GM19438 (cell line): ENCODE data around the gene ANKH.
"Not testable (repeated sequence)": the region's sequence is repeated elsewhere in the genome, so short reads cannot be mapped to it uniquely, and the experiment has no call there.

Source experiments
- ATAC-seq: cut with Tn5 transposase; IDR thresholded peaks from one replicate; pipeline ENCODE4 v1.9.1; 2021; ENCODE audit warnings: low read depth; ENCODE audit not compliant: unreplicated experiment

The ANKH gene

DNA sequence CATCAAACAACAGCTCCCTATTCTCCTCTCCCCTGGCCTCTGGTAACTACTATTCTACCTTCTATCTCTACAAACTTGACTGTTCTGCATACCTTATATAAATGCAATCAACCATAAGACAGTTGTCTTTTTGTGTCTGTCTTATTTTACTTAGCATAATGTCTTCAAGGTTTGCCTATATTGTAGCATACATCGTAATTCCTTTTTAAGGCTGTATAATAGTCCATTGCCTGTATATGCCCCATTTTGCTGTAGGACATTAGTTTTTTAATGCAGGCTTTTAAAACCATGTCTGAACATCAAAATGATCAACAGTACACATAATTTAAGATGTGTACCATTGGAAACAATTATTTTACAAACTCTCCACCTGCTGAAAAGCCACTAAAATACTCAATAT is 12.4 kb downstream of the ANKH start:
- ATAC-seq: no peak

DNA sequence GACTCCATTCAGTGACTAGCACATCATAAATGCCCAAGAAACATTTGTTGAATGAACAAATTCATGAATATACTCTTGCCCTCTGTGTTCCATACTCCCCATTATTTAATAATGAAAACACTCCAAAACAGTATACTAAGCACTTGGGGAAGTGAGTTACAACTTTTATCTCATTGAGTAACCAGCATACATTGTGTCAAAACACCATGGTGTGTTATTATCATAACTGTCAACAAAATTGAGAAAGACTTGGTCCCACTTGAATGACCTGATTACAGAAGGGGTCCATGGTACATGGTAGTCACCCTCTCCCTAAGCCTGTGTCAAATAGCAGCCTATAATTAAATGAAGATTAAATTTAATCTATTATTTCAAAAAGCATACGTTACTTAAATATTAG is 16.2 kb downstream of the ANKH start:
- no peak for ATAC-seq

DNA sequence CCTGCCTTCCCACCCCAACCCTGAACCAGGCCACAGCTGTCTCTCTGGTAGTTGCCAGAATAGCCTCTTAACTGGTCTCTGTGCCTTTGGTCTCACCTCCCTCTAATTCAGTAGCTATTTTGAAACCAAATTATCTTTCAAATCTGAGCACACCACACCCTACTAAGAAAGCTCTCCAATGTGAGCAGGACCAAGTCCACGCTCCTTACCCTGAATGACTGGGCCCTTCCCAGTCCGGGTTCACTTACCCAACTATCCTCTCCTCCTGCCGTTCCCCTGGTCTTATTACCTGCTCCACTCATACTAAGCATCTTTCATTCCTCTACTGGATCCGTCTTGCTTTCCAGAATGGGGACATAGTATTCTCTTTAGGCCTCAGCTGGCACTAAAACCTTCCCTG is 16.8 kb downstream of the ANKH start:
- ATAC-seq: no peak

DNA sequence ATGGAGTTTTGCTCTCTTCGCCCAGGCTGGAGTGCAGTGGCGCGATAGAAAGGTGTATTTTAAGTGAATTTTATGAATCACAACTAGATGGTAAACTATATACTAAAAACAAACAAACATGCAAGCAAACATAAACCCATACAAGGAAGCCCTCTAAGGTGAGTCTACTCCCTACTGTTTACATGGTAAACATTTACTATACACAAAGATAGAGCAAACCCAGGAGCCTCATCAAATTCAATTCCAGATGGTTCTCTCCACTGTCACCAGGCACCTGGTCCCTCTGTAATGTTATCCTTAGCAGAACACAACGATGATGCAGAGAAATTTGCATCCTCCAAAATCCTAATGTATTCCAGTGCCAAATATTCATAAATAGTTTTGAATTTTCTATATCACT is 17.9 kb downstream of the ANKH start:
- ATAC-seq: no peak

DNA sequence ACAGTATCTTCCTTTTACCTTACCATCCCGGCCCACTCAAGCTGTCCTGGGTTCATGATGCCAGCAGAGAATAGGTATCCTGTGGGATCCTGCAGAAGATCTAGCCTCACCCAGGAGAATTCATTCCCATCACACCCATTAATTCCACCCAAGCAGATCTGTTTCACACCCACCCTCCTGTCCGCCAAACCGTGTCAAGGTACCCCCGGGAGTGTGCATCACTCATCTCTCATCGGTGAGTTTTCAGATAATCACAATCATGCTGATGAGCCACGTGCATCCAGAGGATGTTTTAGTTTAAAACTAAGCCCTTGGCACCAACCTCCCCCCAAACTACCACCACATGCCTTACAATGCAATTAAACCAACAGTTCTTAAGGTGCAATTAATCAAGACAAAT is 18.8 kb downstream of the ANKH start:
- ATAC-seq: no peak

DNA sequence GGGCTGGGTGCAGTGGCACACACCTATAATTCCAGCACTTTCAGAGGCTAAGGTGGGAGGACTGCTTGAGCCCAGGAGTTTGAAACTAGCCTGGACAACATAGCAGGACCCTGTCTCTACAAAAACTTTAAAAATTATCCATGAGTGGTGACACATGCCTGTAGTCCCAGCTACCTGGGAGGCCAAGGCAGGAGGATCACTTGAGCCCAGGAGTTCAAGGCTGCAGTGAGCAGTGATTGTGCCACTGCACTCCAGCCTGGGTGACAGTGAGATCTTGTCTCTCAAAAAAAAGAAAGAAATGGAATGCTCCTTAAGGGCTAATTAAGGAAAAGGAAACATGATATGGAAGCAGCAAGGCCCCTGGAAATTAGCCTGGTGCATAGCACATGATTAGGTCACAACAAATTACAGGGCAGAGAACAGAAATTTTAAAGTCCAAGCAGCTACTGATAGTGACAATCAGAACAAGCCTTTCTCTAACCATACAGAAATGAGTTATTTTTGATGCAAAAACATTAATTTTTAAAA is 19.5 kb downstream of the ANKH start:
- ATAC-seq: no peak

DNA sequence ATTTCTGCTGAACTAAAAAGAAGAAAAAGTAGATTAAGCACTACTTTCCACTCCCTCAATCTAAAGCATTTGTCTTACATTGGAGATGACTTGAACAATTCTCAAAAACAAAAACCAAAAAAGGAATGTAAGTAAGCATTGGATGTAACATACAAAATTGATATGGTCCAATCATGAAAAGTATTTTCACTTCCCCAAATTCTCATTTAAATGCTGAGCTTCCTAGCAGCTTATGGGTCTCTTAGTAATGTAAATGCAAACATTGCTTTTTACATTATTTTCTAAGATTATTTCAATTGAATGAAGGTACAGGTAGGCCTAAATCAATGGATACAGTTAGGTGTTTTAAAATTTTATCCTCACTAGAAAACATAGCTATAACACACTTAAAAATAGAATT is 20.0 kb downstream of the ANKH start:
- no peak for ATAC-seq

DNA sequence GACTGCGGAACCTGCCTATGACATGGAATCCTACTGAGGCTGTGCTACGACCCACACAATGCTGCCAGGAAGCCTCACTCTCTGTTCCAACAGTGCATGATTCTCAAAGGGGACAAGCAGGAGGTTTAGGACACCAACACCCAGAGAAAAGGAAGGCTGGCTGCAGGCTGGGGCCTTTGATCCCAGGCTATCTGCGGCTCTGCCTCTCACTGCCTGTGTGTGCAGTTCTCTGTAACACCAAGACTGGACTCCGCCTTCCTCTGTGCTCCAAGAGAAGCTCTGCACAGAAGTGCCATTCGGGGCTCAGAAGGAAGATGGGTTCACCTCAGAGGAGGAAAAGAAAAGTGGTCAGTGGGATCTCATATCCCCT is 20.5 kb downstream of the ANKH start:
- no peak for ATAC-seq

DNA sequence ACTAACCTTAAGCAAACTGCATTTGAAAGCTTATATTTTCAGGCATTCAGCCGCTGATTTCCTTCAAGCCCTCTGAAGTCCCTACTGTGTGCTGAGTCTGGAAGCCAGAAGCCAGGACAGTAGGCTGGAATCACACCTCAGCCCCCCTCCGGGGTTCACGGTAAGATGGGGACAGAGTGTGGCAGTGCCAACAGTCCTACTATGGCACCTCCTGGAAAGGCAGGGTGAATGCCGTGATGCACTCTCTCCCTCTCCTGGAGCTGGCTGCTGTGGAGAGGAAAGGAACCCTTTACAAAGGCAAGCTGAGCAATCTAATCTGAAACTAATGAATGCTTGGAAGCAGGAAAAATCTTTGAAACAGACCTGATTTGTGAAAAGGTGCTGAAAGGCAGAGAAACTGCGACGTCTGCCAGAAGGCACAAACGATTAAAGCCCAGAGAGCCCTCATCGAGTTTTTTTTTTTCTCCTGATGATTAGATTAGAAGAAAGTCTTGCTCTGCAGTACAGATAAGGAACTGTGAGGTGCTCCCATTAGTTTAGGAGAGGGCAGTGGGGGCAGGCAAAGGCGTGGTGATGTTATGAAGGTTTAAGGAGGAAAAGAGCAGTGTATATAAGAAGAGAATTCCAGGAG is 21.0 kb downstream of the ANKH start:
- no peak for ATAC-seq

DNA sequence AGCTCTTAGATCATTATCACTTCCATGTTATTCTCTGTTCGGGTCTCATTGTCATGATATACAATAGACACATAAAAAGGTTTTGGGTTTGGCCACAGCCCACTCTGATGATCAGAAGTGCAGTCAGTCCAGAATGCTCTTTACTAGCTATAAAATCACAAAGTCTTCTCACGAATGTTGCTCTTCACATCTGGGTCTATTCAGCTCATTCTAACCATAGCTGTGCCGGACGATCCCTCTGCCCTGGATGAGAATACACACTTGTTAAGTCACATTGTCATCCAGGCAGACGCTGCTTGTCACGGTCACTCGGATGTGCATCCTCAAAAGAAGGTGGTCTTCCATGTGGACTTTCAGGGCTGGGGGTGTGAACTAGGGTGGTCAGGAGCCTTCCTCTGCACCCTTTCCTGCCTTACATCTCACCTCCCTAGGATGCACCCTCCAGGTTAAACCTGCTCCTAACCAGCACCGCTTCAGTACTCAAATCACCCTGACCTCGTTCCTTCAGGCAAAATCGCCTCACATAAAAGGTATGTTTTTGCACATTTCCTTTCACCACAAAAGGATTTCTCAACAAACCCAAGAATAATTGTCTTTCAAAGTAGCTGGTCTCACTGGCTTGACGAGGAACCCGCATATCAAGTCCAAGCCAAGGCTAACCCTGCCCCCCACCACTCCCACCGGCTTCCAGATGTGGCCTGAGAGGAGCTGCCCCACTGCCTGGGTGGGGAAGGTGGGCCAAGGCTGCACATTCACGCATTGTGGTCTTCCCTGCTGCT is 21.9 kb downstream of the ANKH start:
- no peak for ATAC-seq

DNA sequence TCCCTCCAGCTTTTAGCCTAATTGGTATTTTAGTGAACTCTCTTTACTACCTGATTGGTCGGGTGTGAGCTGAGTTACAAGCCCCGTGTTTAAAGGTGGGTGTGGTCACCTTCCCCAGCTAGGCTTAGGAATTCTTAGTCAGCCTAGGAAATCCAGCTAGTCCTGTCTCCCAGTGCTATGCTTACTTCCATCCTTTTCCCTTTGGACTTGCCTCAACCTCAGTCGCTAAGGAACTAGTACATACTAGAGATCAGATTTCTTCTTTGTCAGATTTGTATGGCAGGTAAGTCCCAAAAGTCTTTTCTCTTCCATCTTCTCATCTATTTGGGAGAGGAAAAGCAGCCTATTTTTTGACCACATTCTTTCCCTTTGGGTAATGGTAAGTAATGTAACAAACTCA is 22.6 kb downstream of the ANKH start:
- not testable (repeated sequence) for ATAC-seq

DNA sequence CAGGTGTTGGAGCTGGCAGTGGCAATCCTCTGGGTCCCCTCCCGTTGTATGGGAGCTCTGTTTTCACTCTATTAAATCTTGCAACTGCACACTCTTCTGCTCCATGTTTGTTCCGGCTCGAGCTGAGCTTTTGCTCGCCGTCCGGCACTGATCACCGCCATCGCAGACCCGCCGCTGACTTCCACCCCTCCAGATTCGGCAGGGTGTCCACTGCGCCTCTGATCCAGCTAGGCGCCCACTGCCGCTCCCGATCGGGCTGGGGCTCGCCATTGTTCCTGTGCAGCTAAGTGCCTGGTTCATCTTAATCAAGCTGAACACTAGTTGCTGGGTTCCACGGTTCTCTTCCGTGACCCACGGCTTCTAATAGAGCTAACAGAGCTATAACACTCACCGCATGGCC is 23.2 kb downstream of the ANKH start:
- no peak for ATAC-seq

DNA sequence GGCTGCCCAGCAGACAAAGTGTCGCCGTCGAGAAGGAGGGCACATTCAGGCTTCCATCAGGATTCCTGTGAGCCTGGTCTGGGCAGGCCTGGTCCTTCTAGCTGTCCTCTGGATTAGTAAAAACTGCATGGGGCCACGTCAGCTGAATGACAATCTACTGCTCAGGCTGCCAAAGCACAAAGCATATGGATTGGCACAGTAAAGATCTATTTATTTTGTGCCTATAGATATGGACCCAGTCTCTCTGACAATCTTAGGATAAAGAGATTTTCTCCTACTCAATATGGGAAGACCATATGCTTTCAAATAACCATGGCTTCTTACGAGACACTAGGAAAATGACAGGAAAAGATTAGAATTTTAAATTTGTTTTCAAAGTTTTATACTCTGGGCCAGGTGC is 24.1 kb downstream of the ANKH start:
- no peak for ATAC-seq

DNA sequence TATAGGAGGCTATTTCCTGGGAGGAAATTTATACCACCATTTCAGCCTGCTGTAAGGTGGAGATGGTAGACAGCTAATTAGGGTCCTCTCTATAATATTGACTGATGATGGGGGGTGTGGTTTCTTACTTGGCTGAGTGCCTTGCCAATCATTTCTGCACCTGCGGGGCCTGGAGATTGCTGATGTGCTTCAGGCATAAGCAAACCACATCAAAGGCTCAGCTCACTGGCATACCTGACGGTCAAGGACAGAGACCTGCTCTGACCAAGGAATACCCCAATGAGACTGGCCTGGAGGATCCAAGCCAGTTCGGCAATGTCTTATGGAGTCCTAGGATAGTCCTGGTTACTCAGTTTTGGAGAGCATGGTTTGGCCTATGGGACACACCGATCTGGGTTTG is 29.5 kb downstream of the ANKH start:
- ATAC-seq: no peak

DNA sequence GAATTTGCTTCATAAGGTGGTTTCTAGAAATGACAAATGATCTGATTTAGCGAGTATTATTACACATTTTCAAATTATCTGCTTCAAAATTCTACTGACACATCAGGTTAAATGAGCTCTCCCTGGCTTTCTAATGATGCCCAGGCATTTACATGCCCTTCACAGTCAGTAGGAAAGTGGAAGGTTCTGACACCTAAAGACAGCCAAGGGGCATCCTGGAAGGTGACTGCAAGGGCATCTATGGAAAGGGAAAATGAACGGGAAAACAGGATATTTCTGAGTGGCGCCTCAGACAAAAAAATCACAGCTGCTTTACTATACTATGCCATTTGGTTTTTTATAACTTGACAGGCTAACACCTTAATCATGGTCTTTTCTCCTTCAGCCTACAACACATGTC is 31.0 kb downstream of the ANKH start:
- no peak for ATAC-seq

DNA sequence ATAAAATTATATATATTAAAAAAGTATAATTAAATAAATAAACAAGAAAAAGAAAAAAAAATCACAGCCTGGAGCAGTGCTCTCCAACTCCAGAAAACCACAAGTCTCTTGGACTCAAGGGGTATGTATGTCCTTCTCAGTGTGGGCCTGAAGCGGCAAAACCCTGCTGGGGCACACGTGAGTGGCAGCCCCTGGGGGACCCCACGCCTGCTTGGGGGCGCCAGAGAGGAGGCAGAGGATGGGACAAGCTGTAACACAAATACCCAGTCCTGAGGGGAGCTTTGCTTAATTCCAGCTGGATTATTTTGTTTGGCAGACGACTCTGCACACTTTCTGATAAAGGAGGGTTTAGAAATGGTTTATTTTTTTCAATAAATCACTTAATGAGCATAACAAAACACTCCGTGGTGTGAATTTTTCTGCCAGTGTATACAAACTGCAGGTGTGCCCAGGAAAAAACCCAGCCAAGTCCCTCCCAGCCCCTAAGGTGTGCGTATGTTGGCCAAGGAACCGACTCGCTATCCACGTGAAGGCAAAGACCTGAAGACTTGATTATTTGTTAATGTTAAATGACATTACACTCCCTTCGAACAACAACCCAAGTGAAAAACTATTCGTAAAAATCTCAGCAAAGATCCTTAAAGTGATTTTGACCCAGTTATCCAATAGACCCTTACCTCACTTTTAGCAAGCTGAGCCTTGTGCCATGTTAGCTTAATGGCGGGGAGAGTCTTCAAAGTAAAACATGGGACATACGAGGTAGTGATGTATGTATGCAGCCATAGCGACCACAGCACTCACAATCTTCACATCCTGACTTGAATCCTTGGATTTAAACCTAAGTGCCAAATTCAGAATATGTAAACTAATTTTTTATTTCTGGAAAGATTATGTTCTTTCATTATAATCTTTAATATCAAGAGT is 32.9 kb downstream of the ANKH start:
- no peak for ATAC-seq

DNA sequence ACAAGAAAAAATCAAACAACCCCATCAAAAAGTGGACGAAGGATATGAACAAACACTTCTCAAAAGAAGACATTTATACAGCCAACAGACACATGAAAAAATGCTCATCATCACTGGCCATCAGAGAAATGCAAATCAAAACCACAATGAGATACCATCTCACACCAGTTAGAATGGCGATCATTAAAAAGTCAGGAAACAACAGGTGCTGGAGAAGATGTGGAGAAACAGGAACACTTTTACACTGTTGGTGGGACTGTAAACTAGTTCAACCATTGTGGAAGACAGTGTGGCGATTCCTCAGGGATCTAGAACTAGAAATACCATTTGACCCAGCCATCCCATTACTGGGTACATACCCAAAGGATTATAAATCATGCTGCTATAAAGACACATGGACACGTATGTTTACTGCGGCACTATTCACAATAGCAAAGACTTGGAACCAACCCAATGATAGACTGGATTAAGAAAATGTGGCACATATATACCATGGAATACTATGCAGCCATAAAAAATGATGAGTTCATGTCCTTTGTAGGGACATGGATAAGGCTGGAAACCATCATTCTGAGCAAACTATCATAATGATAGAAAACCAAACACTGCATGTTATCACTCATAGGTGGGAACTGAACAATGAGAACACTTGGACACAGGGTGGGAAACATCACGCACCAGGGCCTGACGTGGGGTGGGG is 34.0 kb downstream of the ANKH start:
- not testable (repeated sequence) for ATAC-seq

DNA sequence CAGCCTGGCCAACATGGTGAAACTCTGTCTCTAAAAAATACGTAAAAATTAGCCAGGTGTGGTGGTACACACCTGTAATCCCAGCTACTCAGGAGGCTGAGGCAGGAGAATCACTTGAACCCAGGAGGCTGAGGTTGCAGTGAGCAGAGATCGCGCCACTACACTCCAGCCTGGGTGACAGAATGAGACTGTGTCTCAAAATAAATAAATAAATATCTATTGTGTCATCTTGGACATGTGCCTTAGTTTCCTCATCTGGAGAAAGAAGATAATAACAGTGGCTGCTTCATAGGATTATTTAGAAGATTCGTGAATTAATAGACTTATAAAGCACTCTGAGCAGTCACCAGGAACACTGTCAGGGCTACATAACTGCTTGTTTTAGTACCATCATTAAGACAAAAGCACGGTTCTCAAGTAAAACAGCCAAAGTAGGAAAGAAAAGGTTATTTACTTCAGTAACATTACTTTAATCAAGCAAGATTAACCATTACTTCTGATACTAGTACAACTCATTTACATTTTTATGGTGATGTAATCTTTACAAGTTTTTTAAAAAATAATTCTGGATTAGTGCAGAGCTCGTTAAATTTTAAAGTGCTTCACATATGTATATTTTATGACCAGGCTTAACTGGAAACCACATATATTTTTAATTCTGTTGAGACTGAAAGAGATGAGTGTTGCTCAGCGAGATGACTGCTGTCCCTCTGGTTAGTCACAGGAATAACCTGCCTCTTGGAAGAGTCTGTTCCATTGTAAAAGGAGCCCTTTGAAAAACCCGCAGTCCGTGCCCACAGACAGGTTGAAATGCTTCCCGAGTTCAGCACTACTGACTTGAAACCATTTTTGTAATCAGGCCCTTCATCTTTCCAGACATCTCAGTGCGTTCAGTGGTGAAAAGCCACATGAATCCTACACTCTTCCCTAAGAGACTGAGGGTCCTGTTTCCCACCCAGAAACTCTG is 36.7 kb downstream of the ANKH start:
- ATAC-seq: no peak

DNA sequence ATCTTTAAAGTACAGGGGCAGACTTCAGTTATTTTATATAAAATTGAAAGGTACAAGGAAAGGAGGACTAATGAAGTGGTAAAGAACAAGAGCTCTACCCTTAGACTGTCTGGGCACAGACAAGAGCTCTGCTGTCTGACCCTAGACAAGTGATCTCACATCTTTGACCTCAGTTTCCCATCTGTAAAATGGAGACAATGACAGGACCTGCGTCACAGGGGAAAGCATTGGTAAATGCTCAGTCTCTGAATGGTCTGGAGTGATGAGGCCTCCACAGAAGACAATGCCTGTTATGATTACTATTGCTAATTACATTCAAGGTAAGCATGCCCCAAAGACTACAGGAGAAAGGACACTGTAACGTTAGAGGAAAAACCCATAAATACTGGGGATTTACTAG is 37.5 kb downstream of the ANKH start:
- ATAC-seq: no peak

DNA sequence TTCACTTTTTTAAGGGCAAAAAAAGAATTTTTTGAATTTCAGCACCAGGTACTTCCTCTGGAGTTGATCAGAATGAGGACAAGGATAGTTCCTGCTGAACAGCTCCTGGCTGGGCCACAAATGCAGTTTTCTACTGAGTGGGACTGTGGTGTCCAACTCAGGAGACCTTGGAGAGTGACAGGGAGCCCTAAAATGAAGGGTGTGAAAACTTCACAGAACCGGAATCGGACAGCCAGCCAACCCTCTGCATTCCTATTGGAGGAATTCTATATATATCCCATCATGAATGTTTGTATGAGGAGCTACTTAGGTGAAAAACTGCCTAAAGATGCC is 40.6 kb downstream of the ANKH start:
- ATAC-seq: no peak
